Neural progenitor cell (in vitro differentiated cells): ENCODE results near the gene ZNF426. TPM values are rescaled to one million over a fixed set of nuclear protein-coding genes. Genes with fewer than 3 reads are reported as not detected.
"Not testable (repeated sequence)": the region's sequence is repeated elsewhere in the genome, so short reads cannot be mapped to it uniquely, and the experiment has no call there.

Source experiments
- DNase-seq: peaks from one replicate; pipeline ENCODE4 v3.0.0-alpha.2; 2016; ENCODE audit warnings: low spot score
- H2AFZ ChIP-seq: fragments of 200-600 bp; sonication (generic); replicated peaks from 2 replicates; pipeline ENCODE4 v1.6.1; 2016; ENCODE audit warnings: antibody characterized with exemption
- H3F3A ChIP-seq: fragments of 200-600 bp; sonication (generic); 2 replicates; pipeline ENCODE4 v1.6.1; 2016; ENCODE audit warnings: antibody characterized with exemption, low read depth
- H3K27ac ChIP-seq: fragments of 200-600 bp; sonication (generic); 2 replicates; pipeline ENCODE4 v1.5.1; 2016; ENCODE audit warnings: mild to moderate bottlenecking
- H3K27me3 ChIP-seq: fragments of 200-600 bp; sonication (generic); 2 replicates; pipeline ENCODE4 v1.6.1; 2016; ENCODE audit warnings: mild to moderate bottlenecking, moderate library complexity
- H3K36me3 ChIP-seq: fragments of 200-600 bp; sonication (generic); 2 replicates; pipeline ENCODE4 v1.5.1; 2016
- H3K4me1 ChIP-seq: fragments of 200-600 bp; sonication (generic); 2 replicates; pipeline ENCODE4 v1.6.1; 2016; ENCODE audit warnings: mixed run types
- H3K4me2 ChIP-seq: fragments of 200-600 bp; sonication (generic); 2 replicates; pipeline ENCODE4 v1.6.1; 2016
- H3K4me3 ChIP-seq: fragments of 200-600 bp; sonication (generic); 2 replicates; pipeline ENCODE4 v1.5.1; 2016
- H3K79me2 ChIP-seq: fragments of 200-600 bp; sonication (generic); 2 replicates; pipeline ENCODE4 v1.6.1; 2016; ENCODE audit warnings: low read depth
- H3K9ac ChIP-seq: fragments of 200-600 bp; sonication (generic); 2 replicates; pipeline ENCODE4 v1.6.1; 2016
- H3K9me3 ChIP-seq: fragments of 200-600 bp; sonication (generic); 2 replicates; pipeline ENCODE4 v1.5.1; 2016; ENCODE audit warnings: low read depth
- H4K20me1 ChIP-seq: fragments of 200-600 bp; sonication (generic); 2 replicates; pipeline ENCODE4 v1.6.1; 2016; ENCODE audit warnings: low read depth
- H3K27ac Mint-ChIP-seq: 3 replicates; pipeline ENCODE4 v1.8.0; 2021; ENCODE audit warnings: mixed read lengths
- H3K27me3 Mint-ChIP-seq: 2 replicates; pipeline ENCODE4 v1.8.0; 2022; ENCODE audit warnings: low read depth, mild to moderate bottlenecking, inconsistent platforms, moderate library complexity, mixed read lengths; ENCODE audit not compliant: insufficient read depth
- H3K36me3 Mint-ChIP-seq: 3 replicates; pipeline ENCODE4 v1.8.0; 2021; ENCODE audit warnings: mixed read lengths
- H3K4me1 Mint-ChIP-seq: 3 replicates; pipeline ENCODE4 v1.8.0; 2021; ENCODE audit warnings: mixed read lengths
- H3K4me3 Mint-ChIP-seq: 3 replicates; pipeline ENCODE4 v1.8.0; 2021; ENCODE audit warnings: mild to moderate bottlenecking, moderate library complexity, mixed read lengths
- H3K9me3 Mint-ChIP-seq: 3 replicates; pipeline ENCODE4 v1.8.0; 2020; ENCODE audit warnings: mixed read lengths
- EZH2 ChIP-seq: fragments of 200-600 bp; sonication (generic); IDR thresholded peaks from 2 replicates; pipeline ENCODE4 v1.6.1; 2017; ENCODE audit warnings: antibody characterized with exemption, mild to moderate bottlenecking, moderate library complexity
- EZH2phosphoT487 ChIP-seq: fragments of 200-600 bp; sonication (generic); IDR thresholded peaks from 2 replicates; pipeline ENCODE4 v1.6.1; 2017; ENCODE audit warnings: antibody characterized with exemption
- total RNA-seq: library from RNA; depleted of rRNA; stranded (reverse); fragments of >200 nt; gene quantifications from 2 replicates; pipeline ENCODE4 v1.2.3, GENCODE V29; 2015; ENCODE audit warnings: low replicate concordance
- TF ChIP-seq, protein P1 (sequence below): fragments of 200-600 bp; sonication (generic); IDR thresholded peaks from 2 replicates; pipeline ENCODE4 v1.5.1; 2017; ENCODE audit warnings: antibody characterized with exemption, mild to moderate bottlenecking

ZNF426 gene
- 29.6 and 32.6 TPM in 2 replicates for total RNA-seq

DNA sequence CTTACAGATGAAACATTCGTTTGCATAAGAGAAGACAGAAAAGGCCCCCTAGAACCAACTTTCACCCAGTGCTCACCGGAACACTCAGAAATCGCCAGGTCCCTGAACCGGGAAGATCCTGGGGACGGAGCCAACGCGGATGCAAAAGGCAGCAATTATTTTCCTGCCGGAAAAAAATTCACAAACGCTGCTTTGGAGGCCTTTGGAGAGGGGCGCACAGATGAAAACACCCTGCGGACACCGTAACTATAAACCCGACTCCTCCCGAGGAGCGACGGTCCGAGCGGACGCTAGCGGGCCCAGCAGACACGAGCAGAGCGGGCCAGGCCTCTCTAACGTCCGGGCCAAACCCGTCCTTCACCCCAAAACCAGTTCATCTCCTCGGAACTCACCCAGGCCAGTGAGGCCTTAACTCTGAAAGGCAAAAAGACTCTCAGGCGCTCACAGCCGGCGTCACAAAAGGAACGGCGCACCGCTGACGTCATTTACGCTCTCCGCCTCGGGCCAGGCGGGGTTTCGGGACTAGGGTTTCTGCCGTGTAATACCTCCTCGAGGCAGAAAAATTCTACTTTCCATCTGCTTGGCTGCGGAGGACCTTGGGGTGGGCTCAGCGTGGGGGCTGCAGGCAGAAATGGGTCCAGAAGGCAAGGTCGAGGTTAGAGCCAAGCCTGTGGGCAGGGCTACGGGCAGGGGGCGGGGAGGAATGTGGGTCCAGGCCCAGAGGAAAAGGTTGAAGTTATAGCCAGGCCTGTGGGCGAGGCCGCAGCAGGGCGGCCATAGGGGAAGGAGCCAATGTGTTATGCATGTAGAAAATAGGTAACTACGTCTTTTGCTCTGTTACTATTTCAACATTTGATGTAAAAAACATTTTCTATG lies at the start of gene ZNF426:
TSS of gene ZNF426 (minus strand) at position 463 of the 876 bp plus-strand sequence. CDS start 2,413 bp downstream, outside the sequence.
- Histone ChIP-seq H3K4me3 (peak within 1 kb of the TSS; percentile 84), H3K4me2 (peak within 1 kb of the TSS; percentile 92), H3K27ac (peak within 1 kb of the TSS; percentile 14), H3K4me1 (no peaks in the 10 kb centered on the region), H3K9me3 (no peaks in the 10 kb centered on the region), H3F3A (no peaks in the 10 kb centered on the region), H3K36me3 (peaks cover 26% of the 10 kb centered on the region), H3K27me3 (no peaks in the 10 kb centered on the region), H2AFZ (peak within 1 kb of the TSS; percentile 89), H3K79me2 (peaks cover 34% of the 10 kb centered on the region), H3K9ac (peak within 1 kb of the TSS; percentile 96), H4K20me1 (no peaks in the 10 kb centered on the region)
- Mint-ChIP-seq H3K4me1 (peaks cover 4% of the 10 kb centered on the region), H3K9me3 (peaks cover 70% of the 10 kb centered on the region), H3K27ac (peak within 1 kb of the TSS; percentile 100), H3K27me3 (peaks cover 18% of the 10 kb centered on the region), H3K36me3 (peaks cover 42% of the 10 kb centered on the region), H3K4me3 (peak within 1 kb of the TSS; percentile 98)
- TF ChIP-seq EZH2phosphoT487 (no peak), EZH2 (no peak)
- TF ChIP-seq, protein P1, sequence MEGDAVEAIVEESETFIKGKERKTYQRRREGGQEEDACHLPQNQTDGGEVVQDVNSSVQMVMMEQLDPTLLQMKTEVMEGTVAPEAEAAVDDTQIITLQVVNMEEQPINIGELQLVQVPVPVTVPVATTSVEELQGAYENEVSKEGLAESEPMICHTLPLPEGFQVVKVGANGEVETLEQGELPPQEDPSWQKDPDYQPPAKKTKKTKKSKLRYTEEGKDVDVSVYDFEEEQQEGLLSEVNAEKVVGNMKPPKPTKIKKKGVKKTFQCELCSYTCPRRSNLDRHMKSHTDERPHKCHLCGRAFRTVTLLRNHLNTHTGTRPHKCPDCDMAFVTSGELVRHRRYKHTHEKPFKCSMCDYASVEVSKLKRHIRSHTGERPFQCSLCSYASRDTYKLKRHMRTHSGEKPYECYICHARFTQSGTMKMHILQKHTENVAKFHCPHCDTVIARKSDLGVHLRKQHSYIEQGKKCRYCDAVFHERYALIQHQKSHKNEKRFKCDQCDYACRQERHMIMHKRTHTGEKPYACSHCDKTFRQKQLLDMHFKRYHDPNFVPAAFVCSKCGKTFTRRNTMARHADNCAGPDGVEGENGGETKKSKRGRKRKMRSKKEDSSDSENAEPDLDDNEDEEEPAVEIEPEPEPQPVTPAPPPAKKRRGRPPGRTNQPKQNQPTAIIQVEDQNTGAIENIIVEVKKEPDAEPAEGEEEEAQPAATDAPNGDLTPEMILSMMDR, result no peak
- peak; percentile 93 for DNase-seq

DNA sequence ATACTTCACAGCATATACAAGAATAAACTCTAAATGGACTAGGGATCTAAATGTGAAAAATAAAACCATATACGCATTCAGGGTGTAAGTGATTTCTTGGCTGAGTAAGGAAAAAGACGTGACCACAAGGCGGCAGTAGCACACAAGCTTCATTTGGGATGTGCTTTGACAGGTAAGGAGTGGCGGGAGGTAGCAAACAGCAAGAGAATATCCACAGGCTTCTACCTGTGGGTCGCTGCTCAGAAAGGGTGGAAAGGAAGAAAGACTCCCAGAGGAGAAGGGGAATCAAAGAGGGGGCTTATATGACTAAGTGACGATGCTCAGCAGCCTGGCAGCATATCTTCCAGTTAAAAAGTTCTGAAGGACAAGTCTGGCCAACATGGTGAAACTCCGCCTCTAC lies 48.3 kb upstream of the ZNF426 start:
- Histone ChIP-seq H3K4me1 (peaks cover 4% of the 10 kb centered on the region), H2AFZ (peak overlapping the region; percentile 3), H3K9me3 (no peaks in the 10 kb centered on the region), H3F3A (peaks cover 10% of the 10 kb centered on the region), H3K36me3 (no peaks in the 10 kb centered on the region), H3K27me3 (no peaks in the 10 kb centered on the region), H3K4me3 (no peak overlapping the region), H4K20me1 (peaks cover 13% of the 10 kb centered on the region), H3K79me2 (peaks cover 26% of the 10 kb centered on the region), H3K4me2 (no peak overlapping the region), H3K9ac (no peak overlapping the region), H3K27ac (no peak overlapping the region)
- peaks cover 6% of the 10 kb centered on the region for H3K9me3 Mint-ChIP-seq
- no peak for TF ChIP-seq EZH2phosphoT487
- TF ChIP-seq, protein P1, result peak; percentile 73
- no peak overlapping the region for H3K27ac Mint-ChIP-seq
- H3K4me3 Mint-ChIP-seq, result peak overlapping the region; percentile 2
- H3K36me3 Mint-ChIP-seq, result peaks cover 7% of the 10 kb centered on the region
- peaks cover 7% of the 10 kb centered on the region for H3K27me3 Mint-ChIP-seq
- peaks cover 2% of the 10 kb centered on the region for H3K4me1 Mint-ChIP-seq
- peak; percentile 81 for DNase-seq

DNA sequence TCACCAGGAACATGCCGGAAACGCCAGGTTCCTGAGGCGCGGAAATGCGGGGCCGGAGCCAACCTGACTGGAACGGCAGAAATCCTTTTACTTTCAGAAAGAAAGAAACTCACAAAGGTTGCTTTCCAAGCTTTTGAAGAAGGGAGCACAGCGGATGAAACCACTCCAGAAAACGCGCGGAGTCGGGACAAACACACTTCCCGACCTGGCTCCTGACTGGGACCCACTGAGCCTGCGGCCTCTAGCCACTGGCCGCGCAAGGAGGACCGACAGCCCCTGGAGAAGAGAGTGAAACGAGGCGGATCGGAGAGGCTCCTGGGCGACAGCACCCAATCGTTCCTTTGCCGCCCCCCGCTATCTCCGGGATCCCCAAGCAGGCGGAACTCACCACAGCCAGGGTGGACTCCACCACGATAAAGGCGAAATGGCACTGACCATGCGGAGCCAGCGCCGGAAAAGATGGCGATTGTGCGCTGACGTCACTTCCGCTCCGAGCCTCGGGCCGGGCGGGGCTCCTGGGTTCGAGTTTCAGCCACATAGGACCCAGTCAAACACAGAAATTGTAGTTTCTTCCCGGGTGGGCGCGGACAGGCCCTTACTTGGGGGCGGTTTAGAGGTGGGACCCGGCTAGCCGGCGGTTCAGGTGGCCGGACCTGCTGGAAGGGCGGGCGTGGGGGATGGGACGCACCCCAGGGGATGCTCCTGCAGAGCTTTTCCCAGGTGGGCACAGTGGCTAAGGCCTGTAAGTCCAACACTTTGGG lies 45.8 kb upstream of the ZNF426 start, which contains the start of gene ZNF121:
TSS of gene ZNF121 (minus strand) at position 432 of the 761 bp plus-strand sequence. CDS start 16,407 bp downstream, outside the sequence.
- no peaks in the 10 kb centered on the region for H3K9me3 ChIP-seq
- H3K9ac ChIP-seq, result peak within 1 kb of the TSS; percentile 89
- no peaks in the 10 kb centered on the region for H3K27me3 ChIP-seq
- Mint-ChIP-seq H3K9me3 (peaks cover 31% of the 10 kb centered on the region), H3K36me3 (peaks cover 29% of the 10 kb centered on the region), H3K27me3 (peaks cover 7% of the 10 kb centered on the region), H3K4me3 (peak within 1 kb of the TSS; percentile 93), H3K4me1 (peaks cover 2% of the 10 kb centered on the region), H3K27ac (peak within 1 kb of the TSS; percentile 69)
- H3K4me3 ChIP-seq, result peak within 1 kb of the TSS; percentile 81
- TF ChIP-seq, protein P1, result no peak
- TF ChIP-seq EZH2, result no peak
- TF ChIP-seq EZH2phosphoT487, result no peak
- peak within 1 kb of the TSS; percentile 96 for H2AFZ ChIP-seq
- H3K4me2 ChIP-seq, result peak within 1 kb of the TSS; percentile 78
- DNase-seq, result peak; percentile 93
- peaks cover 10% of the 10 kb centered on the region for H3F3A ChIP-seq
- peaks cover 32% of the 10 kb centered on the region for H4K20me1 ChIP-seq
- peaks cover 7% of the 10 kb centered on the region for H3K36me3 ChIP-seq
- peaks cover 7% of the 10 kb centered on the region for H3K4me1 ChIP-seq
- no peak within 1 kb of the TSS for H3K27ac ChIP-seq
- peaks cover 51% of the 10 kb centered on the region for H3K79me2 ChIP-seq

DNA sequence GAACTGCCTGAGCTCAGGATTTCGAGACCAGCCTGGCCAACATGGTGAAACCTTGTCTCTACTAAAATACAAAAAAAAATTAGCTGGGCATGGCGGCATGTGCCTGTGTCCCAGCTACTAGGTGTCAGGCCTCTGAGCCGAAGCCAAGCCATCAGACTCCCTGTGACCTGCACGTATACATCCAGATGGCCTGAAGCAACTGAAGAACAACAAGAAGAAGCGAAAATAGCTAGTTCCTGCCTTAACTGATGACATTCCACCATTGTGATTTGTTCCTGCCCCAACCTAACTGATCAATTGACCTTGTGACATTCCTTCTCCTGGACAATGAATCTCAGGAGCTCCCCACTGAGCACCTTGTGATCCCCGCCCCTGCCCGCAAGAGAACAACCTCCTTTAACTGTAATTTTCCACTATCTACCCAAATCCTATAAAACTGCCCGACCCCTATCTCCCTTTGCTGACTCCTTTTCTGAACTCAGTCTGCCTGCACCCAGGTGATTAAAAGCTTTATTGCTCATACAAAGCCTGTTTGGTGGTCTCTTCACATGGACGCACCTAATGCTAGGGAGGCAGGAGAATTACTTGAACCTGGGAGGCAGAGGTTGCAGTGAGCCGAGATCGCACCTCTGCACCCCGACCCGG lies 43.8 kb upstream of the ZNF426 start:
- DNase-seq, result peak; percentile 3
- not testable (repeated sequence) for H3K4me1 ChIP-seq, H3K27ac Mint-ChIP-seq, H3K27ac ChIP-seq, H3K4me1 Mint-ChIP-seq, H3K9me3 ChIP-seq, H3K27me3 ChIP-seq, H2AFZ ChIP-seq, H3F3A ChIP-seq, H3K9ac ChIP-seq, H3K27me3 Mint-ChIP-seq
- Histone ChIP-seq H3K4me3 (peak overlapping the region; percentile 81), H3K4me2 (peak overlapping the region; percentile 78), H4K20me1 (peaks cover 32% of the 10 kb centered on the region), H3K79me2 (peaks cover 72% of the 10 kb centered on the region), H3K36me3 (peaks cover 11% of the 10 kb centered on the region)
- Mint-ChIP-seq H3K36me3 (peaks cover 46% of the 10 kb centered on the region), H3K9me3 (peaks cover 50% of the 10 kb centered on the region), H3K4me3 (peak overlapping the region; percentile 80)
